HepG2 (cell line): ENCODE results near the gene NAPB. TPM values are rescaled to one million over a fixed set of nuclear protein-coding genes. Genes with fewer than 3 reads are reported as not detected.

ENCODE experiments used
- DPF2 ChIP-seq: sonication (generic); formaldehyde crosslinking; IDR thresholded peaks from 2 replicates; pipeline ENCODE4 v1.4.0; 2020; ENCODE audit warnings: mild to moderate bottlenecking, low read depth, missing genetic modification reagents, borderline replicate concordance
- EED ChIP-seq: sonication (generic); formaldehyde crosslinking; IDR thresholded peaks from 2 replicates; pipeline ENCODE4 v1.5.0; 2020; ENCODE audit warnings: mild to moderate bottlenecking, missing genetic modification reagents
- KDM3A ChIP-seq: IDR thresholded peaks from 2 replicates; pipeline ENCODE4 v1.6.1; 2018; ENCODE audit warnings: low read depth, missing compliant biosample characterization
- KLF11 ChIP-seq: IDR thresholded peaks from 2 replicates; pipeline ENCODE4 v1.6.1; 2016; ENCODE audit warnings: missing compliant biosample characterization
- MAF1 ChIP-seq: sonication (generic); formaldehyde crosslinking; IDR thresholded peaks from 2 replicates; pipeline ENCODE4 v1.5.0; 2020; ENCODE audit warnings: missing genetic modification reagents, borderline replicate concordance
- MLX ChIP-seq: IDR thresholded peaks from 2 replicates; pipeline ENCODE4 v1.6.1; 2016
- NFYC ChIP-seq: IDR thresholded peaks from 2 replicates; pipeline ENCODE4 v1.6.1; 2016; ENCODE audit warnings: missing genetic modification reagents, missing compliant biosample characterization
- RNF2 ChIP-seq: fragments of 450-650 bp; conservative IDR thresholded peaks from 2 replicates; pipeline ENCODE4 v1.6.1; 2016; ENCODE audit warnings: low read depth
- TBX3 ChIP-seq: fragments of 450-650 bp; IDR thresholded peaks from 2 replicates; pipeline ENCODE4 v1.6.1; 2017; ENCODE audit warnings: antibody characterized with exemption, mild to moderate bottlenecking, inconsistent platforms, borderline replicate concordance
- TCF12 ChIP-seq, 2 experiments: fragments of 450-650 bp in 1 of 2; sonication (generic) in 1 of 2; formaldehyde crosslinking in 1 of 2; IDR thresholded peaks; 2 replicates each; pipeline versions ENCODE4 v1.6.1 to v1.8.0; 2017 to 2022; ENCODE audit warnings: antibody characterized with exemption in 1 of 2, mild to moderate bottlenecking in 1 of 2, missing genetic modification reagents in 1 of 2, moderate library complexity in 1 of 2
- ZBTB38 ChIP-seq: sonication (generic); formaldehyde crosslinking; IDR thresholded peaks from 2 replicates; pipeline ENCODE4 v1.5.1; 2020; ENCODE audit warnings: mild to moderate bottlenecking, missing genetic modification reagents
- ZC3H13 ChIP-seq: sonication (generic); formaldehyde crosslinking; IDR thresholded peaks from 2 replicates; pipeline ENCODE4 v1.8.1; 2023; ENCODE audit warnings: mild to moderate bottlenecking, missing genetic modification reagents, moderate library complexity
- ZFP62 ChIP-seq: sonication (generic); formaldehyde crosslinking; IDR thresholded peaks from 2 replicates; pipeline ENCODE4 v1.4.0; 2020; ENCODE audit warnings: missing genetic modification reagents
- ZKSCAN5 ChIP-seq: sonication (generic); formaldehyde crosslinking; IDR thresholded peaks from 2 replicates; pipeline ENCODE4 v1.5.1; 2020; ENCODE audit warnings: mild to moderate bottlenecking, missing genetic modification reagents
- ZNF354B ChIP-seq: sonication (generic); formaldehyde crosslinking; IDR thresholded peaks from 2 replicates; pipeline ENCODE4 v1.8.0; 2022; ENCODE audit warnings: mild to moderate bottlenecking, missing genetic modification reagents
- ZNF629 ChIP-seq: sonication (generic); formaldehyde crosslinking; conservative IDR thresholded peaks from 2 replicates; pipeline ENCODE4 v1.5.0; 2020; ENCODE audit warnings: missing genetic modification reagents
- ZNF75D ChIP-seq: sonication (generic); formaldehyde crosslinking; IDR thresholded peaks from 2 replicates; pipeline ENCODE4 v1.8.1; 2023; ENCODE audit warnings: missing genetic modification reagents, mild to moderate bottlenecking, borderline replicate concordance
- ZNF773 ChIP-seq: sonication (generic); formaldehyde crosslinking; IDR thresholded peaks from 2 replicates; pipeline ENCODE4 v1.4.0; 2020; ENCODE audit warnings: missing genetic modification reagents, borderline replicate concordance
- ZNF788 ChIP-seq: sonication (generic); formaldehyde crosslinking; IDR thresholded peaks from 2 replicates; pipeline ENCODE4 v1.5.0; 2020; ENCODE audit warnings: mild to moderate bottlenecking, missing genetic modification reagents, borderline replicate concordance
- ZNF83 ChIP-seq: sonication (generic); formaldehyde crosslinking; IDR thresholded peaks from 2 replicates; pipeline ENCODE4 v1.4.0; 2020; ENCODE audit warnings: missing genetic modification reagents, mild to moderate bottlenecking, borderline replicate concordance
- polyA plus RNA-seq, 8 experiments: library from polyadenylated mRNA; depleted of rRNA in 3 of 8; stranded (reverse) in 7 of 8; unstranded in 1 of 8; fragments of >200 nt; fragmentation: Illumina TruSeq in 4 of 8; extraction: Trizol in 4 of 8; gene quantifications; 2 replicates each; pipeline versions ENCODE4 v1.2.1 to v1.2.3, GENCODE V29; 2011 to 2016; ENCODE audit warnings: low read depth in 4 of 8, missing spikeins in 1 of 8, mixed read lengths in 1 of 8; ENCODE audit not compliant: insufficient read depth in 1 of 8
- total RNA-seq, 5 experiments: library from RNA; depleted of rRNA; stranded (reverse); fragments of >200 nt; fragmentation: Illumina TruSeq; extraction: Trizol; gene quantifications; 2 replicates each; pipeline ENCODE4 v1.2.3, GENCODE V29; 2016; ENCODE audit warnings: low read depth in 1 of 5
- TF ChIP-seq, protein P1 (sequence below): sonication (generic); formaldehyde crosslinking; IDR thresholded peaks from 2 replicates; pipeline ENCODE4 v1.5.0; 2020; ENCODE audit warnings: mild to moderate bottlenecking, missing genetic modification reagents
- TF ChIP-seq, protein P2 (sequence below): sonication (generic); formaldehyde crosslinking; IDR thresholded peaks from 2 replicates; pipeline ENCODE4 v1.5.1; 2020; ENCODE audit warnings: mild to moderate bottlenecking, missing genetic modification reagents
- TF ChIP-seq, protein P3 (sequence below): sonication (generic); formaldehyde crosslinking; IDR thresholded peaks from 2 replicates; pipeline ENCODE4 v1.5.0; 2020; ENCODE audit warnings: missing genetic modification reagents

The NAPB gene
- total and polyA plus RNA-seq, 2 of the 13 experiments (the other 11 are each of a cell fraction or from before 2014, with no cell fraction given) = 15.2 to 16.1 TPM

- TF ChIP-seq, protein P1, sequence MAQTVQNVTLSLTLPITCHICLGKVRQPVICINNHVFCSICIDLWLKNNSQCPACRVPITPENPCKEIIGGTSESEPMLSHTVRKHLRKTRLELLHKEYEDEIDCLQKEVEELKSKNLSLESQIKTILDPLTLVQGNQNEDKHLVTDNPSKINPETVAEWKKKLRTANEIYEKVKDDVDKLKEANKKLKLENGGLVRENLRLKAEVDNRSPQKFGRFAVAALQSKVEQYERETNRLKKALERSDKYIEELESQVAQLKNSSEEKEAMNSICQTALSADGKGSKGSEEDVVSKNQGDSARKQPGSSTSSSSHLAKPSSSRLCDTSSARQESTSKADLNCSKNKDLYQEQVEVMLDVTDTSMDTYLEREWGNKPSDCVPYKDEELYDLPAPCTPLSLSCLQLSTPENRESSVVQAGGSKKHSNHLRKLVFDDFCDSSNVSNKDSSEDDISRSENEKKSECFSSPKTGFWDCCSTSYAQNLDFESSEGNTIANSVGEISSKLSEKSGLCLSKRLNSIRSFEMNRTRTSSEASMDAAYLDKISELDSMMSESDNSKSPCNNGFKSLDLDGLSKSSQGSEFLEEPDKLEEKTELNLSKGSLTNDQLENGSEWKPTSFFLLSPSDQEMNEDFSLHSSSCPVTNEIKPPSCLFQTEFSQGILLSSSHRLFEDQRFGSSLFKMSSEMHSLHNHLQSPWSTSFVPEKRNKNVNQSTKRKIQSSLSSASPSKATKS = no peak; the same call in 1 of the 2 replicates
- TF ChIP-seq RNF2 (peak; percentile 89), ZFP62 (CRISPR knock-in tag) (no peak), ZNF629 (CRISPR knock-in tag) (no peak), MAF1 (CRISPR knock-in tag) (peak; percentile 95), ZNF773 (CRISPR knock-in tag) (peak; percentile 87; the same call in 1 of the 2 replicates), EED (CRISPR knock-in tag) (peak; percentile 99), ZNF788 (peak; percentile 99), ZNF75D (CRISPR knock-in tag) (no peak), KLF11 (peak; percentile 93), DPF2 (CRISPR knock-in tag) (no peak), ZNF354B (CRISPR knock-in tag) (no peak), ZC3H13 (CRISPR knock-in tag) (peak; percentile 98), ZNF83 (CRISPR knock-in tag) (peak; percentile 97), KDM3A (CRISPR knock-in tag) (peak; percentile 84), ZBTB38 (peak; percentile 97), TBX3 (peak; percentile 71; the same call in 1 of the 2 replicates), ZKSCAN5 (CRISPR knock-in tag) (0 out of 2 replicates have a peak, but pooled peaks have one; percentile 80), NFYC (CRISPR knock-in tag) (peak; percentile 72; the same call in 1 of the 2 replicates), MLX (CRISPR knock-in tag) (peak; percentile 72), TCF12 (IDR thresholded peaks at IDR 0.05) (no peak), TCF12 (CRISPR knock-in tag; IDR thresholded peaks at IDR 0.05) (no peak; the same call in 1 of the 2 replicates)
- TF ChIP-seq, protein P2, sequence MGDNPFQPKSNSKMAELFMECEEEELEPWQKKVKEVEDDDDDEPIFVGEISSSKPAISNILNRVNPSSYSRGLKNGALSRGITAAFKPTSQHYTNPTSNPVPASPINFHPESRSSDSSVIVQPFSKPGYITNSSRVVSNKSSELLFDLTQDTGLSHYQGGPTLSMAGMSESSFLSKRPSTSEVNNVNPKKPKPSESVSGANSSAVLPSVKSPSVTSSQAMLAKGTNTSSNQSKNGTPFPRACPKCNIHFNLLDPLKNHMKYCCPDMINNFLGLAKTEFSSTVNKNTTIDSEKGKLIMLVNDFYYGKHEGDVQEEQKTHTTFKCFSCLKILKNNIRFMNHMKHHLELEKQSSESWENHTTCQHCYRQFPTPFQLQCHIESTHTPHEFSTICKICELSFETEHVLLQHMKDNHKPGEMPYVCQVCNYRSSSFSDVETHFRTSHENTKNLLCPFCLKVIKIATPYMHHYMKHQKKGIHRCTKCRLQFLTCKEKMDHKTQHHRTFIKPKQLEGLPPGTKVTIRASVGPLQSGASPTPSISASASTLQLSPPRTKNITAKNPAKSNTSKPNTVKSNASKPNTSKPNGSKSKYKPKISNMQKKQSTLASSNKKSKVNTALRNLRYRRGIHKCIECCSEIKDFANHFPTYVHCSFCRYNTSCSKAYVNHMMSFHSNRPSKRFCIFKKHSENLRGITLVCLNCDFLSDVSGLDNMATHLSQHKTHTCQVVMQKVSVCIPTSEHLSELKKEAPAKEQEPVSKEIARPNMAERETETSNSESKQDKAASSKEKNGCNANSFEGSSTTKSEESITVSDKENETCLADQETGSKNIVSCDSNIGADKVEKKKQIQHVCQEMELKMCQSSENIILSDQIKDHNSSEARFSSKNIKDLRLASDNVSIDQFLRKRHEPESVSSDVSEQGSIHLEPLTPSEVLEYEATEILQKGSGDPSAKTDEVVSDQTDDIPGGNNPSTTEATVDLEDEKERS (CRISPR knock-in tag) = peak; percentile 94
- TF ChIP-seq, protein P3, sequence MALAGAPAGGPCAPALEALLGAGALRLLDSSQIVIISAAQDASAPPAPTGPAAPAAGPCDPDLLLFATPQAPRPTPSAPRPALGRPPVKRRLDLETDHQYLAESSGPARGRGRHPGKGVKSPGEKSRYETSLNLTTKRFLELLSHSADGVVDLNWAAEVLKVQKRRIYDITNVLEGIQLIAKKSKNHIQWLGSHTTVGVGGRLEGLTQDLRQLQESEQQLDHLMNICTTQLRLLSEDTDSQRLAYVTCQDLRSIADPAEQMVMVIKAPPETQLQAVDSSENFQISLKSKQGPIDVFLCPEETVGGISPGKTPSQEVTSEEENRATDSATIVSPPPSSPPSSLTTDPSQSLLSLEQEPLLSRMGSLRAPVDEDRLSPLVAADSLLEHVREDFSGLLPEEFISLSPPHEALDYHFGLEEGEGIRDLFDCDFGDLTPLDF = peak; percentile 90
Observed at GRCh38 chr20:23361476-23362391, 59.6 kb downstream of the NAPB start, which contains the start of gene GZF1 (continued).
